KOPT-K1 (cell line): ENCODE measurements around the gene PRICKLE3.

Experiments
- H3K27ac ChIP-seq: fragments of 200-600 bp; sonication (generic); 2 replicates; pipeline ENCODE4 v1.5.1; 2016; ENCODE audit warnings: antibody characterized with exemption, mild to moderate bottlenecking, low read depth, low read length; ENCODE audit not compliant: poor library complexity, severe bottlenecking
- H3K36me3 ChIP-seq: fragments of 200-600 bp; sonication (generic); 2 replicates; pipeline ENCODE4 v1.5.1; 2017; ENCODE audit warnings: antibody characterized with exemption, mild to moderate bottlenecking, low read length, moderate library complexity; ENCODE audit not compliant: insufficient read depth
- H3K9me3 ChIP-seq: fragments of 200-600 bp; sonication (generic); 2 replicates; pipeline ENCODE4 v1.5.1; 2017; ENCODE audit warnings: antibody characterized with exemption, low read length, mild to moderate bottlenecking; ENCODE audit not compliant: insufficient read depth, poor library complexity, severe bottlenecking

PRICKLE3 gene

GRCh38 chrX:49197543-49198087 is 11.4 kb upstream of the PRICKLE3 start:
- Histone ChIP-seq H3K36me3 (no peaks in the 10 kb centered on the region), H3K9me3 (no peaks in the 10 kb centered on the region), H3K27ac (no peak overlapping the region)

GRCh38 chrX:49193542-49193964 is 7.4 kb upstream of the PRICKLE3 start:
- no peaks in the 10 kb centered on the region for H3K36me3 ChIP-seq

DNA sequence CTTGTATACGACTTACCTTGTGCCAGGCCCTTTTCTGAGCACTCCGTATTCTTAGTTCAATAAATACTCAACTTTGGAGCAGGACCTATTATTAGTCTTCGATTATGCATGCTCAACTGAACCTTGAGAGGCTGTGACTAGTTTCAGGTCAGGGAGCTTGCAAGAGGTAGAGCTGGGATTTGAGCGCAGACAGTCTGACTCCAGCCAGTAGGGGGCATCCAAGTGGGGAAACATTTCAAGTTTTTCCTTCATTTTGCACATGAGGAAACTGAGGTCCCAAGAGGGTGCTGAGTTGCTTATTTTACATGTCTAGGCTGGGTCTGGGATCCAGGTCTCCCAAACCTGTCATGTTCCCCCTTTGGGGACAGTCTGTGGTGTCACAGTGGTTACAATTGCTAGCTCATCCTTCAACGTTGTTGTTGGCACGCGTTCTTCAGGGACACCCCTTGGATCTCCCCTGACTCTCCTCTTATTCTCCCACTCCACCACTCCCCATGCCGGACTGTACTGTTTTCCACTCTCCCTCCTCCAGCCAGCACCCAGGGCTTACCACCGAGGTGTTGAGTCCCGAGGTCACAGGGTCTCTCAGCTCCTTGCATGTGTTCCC is 6.7 kb upstream of the PRICKLE3 start:
- H3K9me3 ChIP-seq = no peaks in the 10 kb centered on the region
- no peak overlapping the region for H3K27ac ChIP-seq
- H3K36me3 ChIP-seq = no peaks in the 10 kb centered on the region

More at GRCh38 chrX:49193542-49193964, 7.4 kb upstream of the PRICKLE3 start:
- H3K27ac ChIP-seq = no peak overlapping the region
- H3K9me3 ChIP-seq = no peaks in the 10 kb centered on the region

GRCh38 chrX:49191574-49192011 is 5.4 kb upstream of the PRICKLE3 start:
- peak overlapping the region; percentile 88 for H3K27ac ChIP-seq
- H3K9me3 ChIP-seq = no peaks in the 10 kb centered on the region
- no peaks in the 10 kb centered on the region for H3K36me3 ChIP-seq

GRCh38 chrX:49190821-49191573 is 4.8 kb upstream of the PRICKLE3 start:
- Histone ChIP-seq H3K9me3 (no peaks in the 10 kb centered on the region), H3K27ac (peak overlapping the region; percentile 88)

GRCh38 chrX:49189606-49190005 is 3.4 kb upstream of the PRICKLE3 start:
- Histone ChIP-seq H3K9me3 (no peaks in the 10 kb centered on the region), H3K27ac (no peak overlapping the region), H3K36me3 (no peaks in the 10 kb centered on the region)

More at GRCh38 chrX:49190821-49191573, 4.8 kb upstream of the PRICKLE3 start:
- no peaks in the 10 kb centered on the region for H3K36me3 ChIP-seq

DNA sequence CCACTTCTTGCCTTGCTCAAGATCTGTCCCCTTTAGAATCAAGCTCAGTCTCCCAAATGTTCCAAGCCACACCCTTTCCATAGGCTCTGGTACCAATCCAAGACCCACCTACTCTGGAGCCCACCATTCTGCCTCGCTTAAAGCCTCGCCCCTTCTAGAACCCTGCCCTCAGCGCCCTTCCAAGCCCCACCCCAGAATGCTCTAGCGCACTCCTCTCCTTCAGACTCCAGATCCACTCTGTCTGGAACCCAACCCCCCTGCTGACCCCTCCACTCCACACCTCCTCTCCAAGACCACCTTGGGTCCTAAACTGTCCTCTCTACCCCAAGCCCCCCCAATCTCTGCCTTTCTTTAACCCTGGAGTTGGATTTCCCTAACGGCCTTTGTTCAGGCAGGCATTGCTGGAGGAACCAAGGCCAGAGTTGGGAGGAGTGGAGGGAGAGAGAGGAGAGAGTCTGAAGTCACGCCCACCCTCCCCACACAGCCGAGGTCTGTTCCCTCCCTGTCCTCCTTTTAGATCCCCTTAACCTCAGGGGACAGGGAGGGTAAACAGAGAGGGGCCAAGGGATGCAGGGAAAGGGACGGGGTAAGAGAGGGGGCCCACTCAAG is 2.4 kb upstream of the PRICKLE3 start:
- Histone ChIP-seq H3K36me3 (no peaks in the 10 kb centered on the region), H3K9me3 (no peaks in the 10 kb centered on the region), H3K27ac (no peak overlapping the region)

DNA sequence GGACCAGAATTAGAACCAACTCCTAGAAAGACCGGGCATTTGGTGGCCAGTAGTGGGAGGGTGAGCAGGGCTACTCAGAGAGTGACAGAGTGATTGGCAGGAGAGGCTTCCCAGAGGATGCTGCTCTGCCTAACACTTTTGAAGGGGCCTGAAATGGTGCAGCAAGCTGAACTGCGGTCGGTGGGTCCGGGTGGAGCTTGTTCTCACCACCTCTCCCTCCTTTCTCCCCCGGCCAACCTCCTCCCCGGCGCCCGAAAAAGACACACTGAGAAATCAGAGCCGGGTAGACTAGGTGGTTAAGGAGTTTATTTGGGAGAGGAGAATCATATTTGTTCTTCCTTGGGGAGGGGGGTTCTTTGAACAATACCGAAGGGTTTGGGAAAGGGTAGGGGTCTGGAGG is 1.4 kb upstream of the PRICKLE3 start:
- Histone ChIP-seq H3K36me3 (no peaks in the 10 kb centered on the region; the same call in 1 of the 2 replicates), H3K27ac (no peak overlapping the region), H3K9me3 (no peaks in the 10 kb centered on the region)

DNA sequence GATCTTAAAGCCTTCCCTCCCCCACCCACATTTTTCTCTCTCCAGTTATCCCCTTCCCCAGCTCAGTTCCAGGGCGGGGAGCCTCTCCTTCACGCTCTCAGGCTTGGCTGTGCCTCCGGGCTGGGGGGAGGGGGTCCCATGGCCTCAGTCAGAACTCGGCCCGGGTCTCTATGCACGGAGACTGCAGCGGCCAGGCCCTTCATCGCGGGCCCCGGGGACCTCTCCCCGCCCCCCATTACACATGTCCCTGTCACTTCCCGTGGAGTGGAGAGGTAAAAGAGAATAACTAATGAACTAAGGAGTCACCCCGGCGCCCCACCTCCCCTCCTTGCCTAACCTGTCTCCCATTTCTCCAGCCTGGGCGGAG is 838 bp upstream of the PRICKLE3 start:
- Histone ChIP-seq H3K9me3 (no peaks in the 10 kb centered on the region), H3K27ac (no peak overlapping the region), H3K36me3 (no peaks in the 10 kb centered on the region; the same call in 1 of the 2 replicates)

- no peaks in the 10 kb centered on the region; the same call in 1 of the 2 replicates for H3K36me3 ChIP-seq
- no peak overlapping the region for H3K27ac ChIP-seq
- no peaks in the 10 kb centered on the region for H3K9me3 ChIP-seq
These were observed 1.6 kb downstream of the PRICKLE3 start for GRCh38 chrX:49184294-49185281.

- H3K36me3 ChIP-seq = peaks cover 2% of the 10 kb centered on the region; the same call in 1 of the 2 replicates
- H3K9me3 ChIP-seq = no peaks in the 10 kb centered on the region
- H3K27ac ChIP-seq = no peak overlapping the region
These were observed 2.4 kb downstream of the PRICKLE3 start for GRCh38 chrX:49183701-49184281.

DNA sequence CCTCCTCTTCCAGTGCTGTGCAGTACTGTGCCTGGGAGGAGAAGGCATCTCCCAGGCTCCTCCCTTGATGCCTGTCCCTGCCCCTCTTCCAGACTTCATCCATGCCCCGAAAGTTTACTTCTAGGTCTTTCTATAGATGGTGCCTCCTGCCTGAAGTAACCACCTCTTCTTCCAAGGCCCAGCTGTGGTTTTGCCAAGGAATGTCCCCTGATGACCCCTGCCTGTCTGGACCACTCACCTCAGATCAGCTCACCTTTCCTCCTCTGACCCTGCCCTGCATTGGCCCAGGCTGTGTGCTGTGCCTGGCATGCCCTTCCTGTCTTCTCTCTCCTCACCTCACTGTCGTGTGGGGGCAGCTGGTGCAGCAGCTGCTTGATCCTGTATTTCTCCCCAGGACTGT is 6.8 kb downstream of the PRICKLE3 start:
- Histone ChIP-seq H3K36me3 (peaks cover 43% of the 10 kb centered on the region), H3K27ac (no peak overlapping the region), H3K9me3 (no peaks in the 10 kb centered on the region)

- Histone ChIP-seq H3K9me3 (no peaks in the 10 kb centered on the region), H3K36me3 (peaks cover 52% of the 10 kb centered on the region), H3K27ac (no peak overlapping the region)
These were observed 7.6 kb downstream of the PRICKLE3 start for GRCh38 chrX:49178537-49178936.

GRCh38 chrX:49177873-49178480 is 8.2 kb downstream of the PRICKLE3 start:
- Histone ChIP-seq H3K27ac (no peak overlapping the region), H3K36me3 (peaks cover 57% of the 10 kb centered on the region), H3K9me3 (no peaks in the 10 kb centered on the region)
